ENCODE data around the gene RNF113B. TPM values are rescaled to one million over a fixed set of nuclear protein-coding genes. Genes with fewer than 3 reads are reported as not detected.

Gene RNF113B
- total and polyA plus RNA-seq, 7 donors = not detected

- no peaks in the 10 kb centered on the region for H3K27me3 ChIP-seq
- H3K4me3 ChIP-seq = peak overlapping the region in 1 of 4 donors; percentile 12
- H3K4me1 ChIP-seq = peaks cover 0 to 54% (median 28%) of the 10 kb centered on the region in 4 donors
- no peaks in the 10 kb centered on the region for H3K9me3 ChIP-seq
- 51 to 69% methylated on average over 16 of the region's 16 CpGs for WGBS, 2 donors
- no peaks in the 10 kb centered on the region for H3K36me3 ChIP-seq
- no peak for TF ChIP-seq POLR2A (IDR thresholded peaks at IDR 0.05)
- TF ChIP-seq CTCF (IDR thresholded peaks at IDR 0.05) = no peak
- TF ChIP-seq EP300 (IDR thresholded peaks at IDR 0.05) = no peak
- TF ChIP-seq POLR2AphosphoS5 (IDR thresholded peaks at IDR 0.05) = no peak
- peak overlapping the region in 3 of 4 donors; percentile 10 to 68 (median 67) for H3K27ac ChIP-seq
- intact Hi-C loops (cut with DNase I) = no loop called here
- no peak for DNase-seq
Measured at GRCh38 chr13:98214008-98214643, 37.1 kb upstream of the RNF113B start.

- peak overlapping the region in 2 of 4 donors; percentile 67 to 68 for H3K27ac ChIP-seq
- no peaks in the 10 kb centered on the region for H3K27me3 ChIP-seq
- intact Hi-C loops (cut with DNase I) = no loop called here
- 80 to 88% methylated on average over 8 of the region's 8 CpGs for WGBS, 2 donors
- DNase-seq = no peak
- TF ChIP-seq POLR2A (IDR thresholded peaks at IDR 0.05) = no peak
- no peak for TF ChIP-seq EP300 (IDR thresholded peaks at IDR 0.05)
- no peak for TF ChIP-seq CTCF (IDR thresholded peaks at IDR 0.05)
- no peak for TF ChIP-seq POLR2AphosphoS5 (IDR thresholded peaks at IDR 0.05)
- H3K9me3 ChIP-seq = no peaks in the 10 kb centered on the region
- H3K4me3 ChIP-seq = no peak overlapping the region
- no peaks in the 10 kb centered on the region for H3K36me3 ChIP-seq
- H3K4me1 ChIP-seq = peaks cover 0 to 58% (median 30%) of the 10 kb centered on the region in 4 donors
Measured at GRCh38 chr13:98213354-98213753, 36.3 kb upstream of the RNF113B start.

- Histone ChIP-seq H3K36me3 (no peaks in the 10 kb centered on the region), H3K4me3 (no peak overlapping the region), H3K9me3 (no peaks in the 10 kb centered on the region), H3K27me3 (no peaks in the 10 kb centered on the region), H3K4me1 (peaks cover 0 to 63% (median 35%) of the 10 kb centered on the region in 4 donors), H3K27ac (peak overlapping the region in 2 of 4 donors; percentile 88 to 93)
- 86 to 88% methylated on average over 5 of the region's 5 CpGs for WGBS, 2 donors
- intact Hi-C loops (cut with DNase I) = no loop called here
- no peak for DNase-seq
- TF ChIP-seq EP300 (IDR thresholded peaks at IDR 0.05) (no peak), POLR2AphosphoS5 (IDR thresholded peaks at IDR 0.05) (no peak), CTCF (IDR thresholded peaks at IDR 0.05) (no peak), POLR2A (IDR thresholded peaks at IDR 0.05) (no peak)
Measured at GRCh38 chr13:98212763-98213162, 35.7 kb upstream of the RNF113B start.

GRCh38 chr13:98208606-98209005 lies 31.5 kb upstream of the RNF113B start:
- Histone ChIP-seq H3K36me3 (no peaks in the 10 kb centered on the region), H3K4me1 (peaks cover 0 to 52% (median 34%) of the 10 kb centered on the region in 4 donors), H3K4me3 (no peak overlapping the region), H3K27ac (peak overlapping the region in 3 of 4 donors; percentile 73 to 93 (median 88)), H3K9me3 (peaks cover 0 to 2% (median 0%) of the 10 kb centered on the region in 4 donors), H3K27me3 (no peaks in the 10 kb centered on the region)
- intact Hi-C loops (cut with DNase I) = no loop called here
- DNase-seq = no peak
- 88 to 91% methylated on average over 5 of the region's 5 CpGs for WGBS, 2 donors
- no peak for TF ChIP-seq POLR2A (IDR thresholded peaks at IDR 0.05)
- no peak for TF ChIP-seq CTCF (IDR thresholded peaks at IDR 0.05)
- no peak for TF ChIP-seq EP300 (IDR thresholded peaks at IDR 0.05)
- no peak for TF ChIP-seq POLR2AphosphoS5 (IDR thresholded peaks at IDR 0.05)

All from sigmoid colon (tissue), 7 donors.